MM.1S (cell line): ENCODE results near the gene CD9.
A peak's percentile ranks its signal among the peaks of the same experiment; 100 is the strongest.

Experiments used
- DNase-seq: peaks from one replicate; pipeline ENCODE4 v3.0.0-alpha.2; 2015
- H2AFZ ChIP-seq: fragments of 300-600 bp; sonication (generic); 2 replicates; pipeline ENCODE4 v1.6.0; 2016; ENCODE audit warnings: antibody characterized with exemption, low read length
- H3F3A ChIP-seq: fragments of 300-600 bp; sonication (generic); 2 replicates; pipeline ENCODE4 v1.6.1; 2016; ENCODE audit warnings: mild to moderate bottlenecking, antibody characterized with exemption, low read length, moderate library complexity, mixed read lengths; ENCODE audit not compliant: insufficient read depth
- H3K27ac ChIP-seq: fragments of 300-600 bp; sonication (generic); 2 replicates; pipeline ENCODE4 v1.5.1; 2016; ENCODE audit warnings: mild to moderate bottlenecking, low read length
- H3K27me3 ChIP-seq: fragments of 300-600 bp; sonication (generic); replicated peaks from 2 replicates; pipeline ENCODE4 v1.6.0; 2016; ENCODE audit warnings: low read length; ENCODE audit not compliant: insufficient read depth
- H3K36me3 ChIP-seq: fragments of 300-600 bp; sonication (generic); replicated peaks from 2 replicates; pipeline ENCODE4 v1.6.1; 2016; ENCODE audit warnings: mild to moderate bottlenecking, low read length, mixed read lengths; ENCODE audit not compliant: insufficient read depth
- H3K4me1 ChIP-seq: fragments of 300-600 bp; sonication (generic); 2 replicates; pipeline ENCODE4 v1.6.1; 2016; ENCODE audit warnings: low read length, mixed read lengths
- H3K4me2 ChIP-seq: fragments of 300-600 bp; sonication (generic); 2 replicates; pipeline ENCODE4 v1.6.0; 2016; ENCODE audit warnings: low read depth, low read length
- H3K4me3 ChIP-seq: fragments of 300-600 bp; sonication (generic); 2 replicates; pipeline ENCODE4 v1.5.1; 2016; ENCODE audit warnings: low read length, mixed read lengths
- H3K79me2 ChIP-seq: fragments of 300-600 bp; sonication (generic); 2 replicates; pipeline ENCODE4 v1.6.1; 2016; ENCODE audit warnings: mixed run types, low read length, mixed read lengths
- H3K9ac ChIP-seq: fragments of 300-600 bp; sonication (generic); 2 replicates; pipeline ENCODE4 v1.6.1; 2016; ENCODE audit warnings: low read length, mixed read lengths
- H3K9me2 ChIP-seq: fragments of 300-600 bp; sonication (generic); replicated peaks from 2 replicates; pipeline ENCODE4 v1.6.1; 2016; ENCODE audit warnings: mild to moderate bottlenecking, low read length, mixed read lengths; ENCODE audit not compliant: insufficient read depth
- H3K9me3 ChIP-seq: fragments of 300-600 bp; sonication (generic); replicated peaks from 2 replicates; pipeline ENCODE4 v1.6.1; 2016; ENCODE audit warnings: mild to moderate bottlenecking, low read length, mixed read lengths; ENCODE audit not compliant: insufficient read depth
- H4K20me1 ChIP-seq: fragments of 300-600 bp; sonication (generic); 2 replicates; pipeline ENCODE4 v1.6.1; 2016; ENCODE audit warnings: mild to moderate bottlenecking, low read length, moderate library complexity, mixed read lengths; ENCODE audit not compliant: insufficient read depth
- CTCF ChIP-seq: fragments of 300-600 bp; sonication (generic); IDR thresholded peaks from 2 replicates; pipeline ENCODE4 v1.5.1; 2016; ENCODE audit warnings: antibody characterized with exemption, low read length, mixed read lengths
- EZH2 ChIP-seq: fragments of 300-600 bp; sonication (generic); optimal IDR thresholded peaks from 2 replicates; pipeline ENCODE3; 2017; ENCODE audit warnings: low read depth, mild to moderate bottlenecking, antibody characterized with exemption, low read length, mixed read lengths
- EZH2phosphoT487 ChIP-seq: fragments of 300-600 bp; sonication (generic); IDR thresholded peaks from 2 replicates; pipeline ENCODE4 v1.6.1; 2018; ENCODE audit warnings: antibody characterized with exemption, low read length

The CD9 gene

GRCh38 chr12:6192604-6193380, 7.4 kb upstream of the CD9 start:
- H4K20me1 ChIP-seq: no peaks in the 10 kb centered on the region
- H3K4me3 ChIP-seq: no peak overlapping the region
- H3K9me2 ChIP-seq: no peaks in the 10 kb centered on the region
- H3K4me2 ChIP-seq: no peak overlapping the region
- peaks cover 5% of the 10 kb centered on the region; the same call in 1 of the 2 replicates for H3K4me1 ChIP-seq
- TF ChIP-seq EZH2phosphoT487 (no peak), EZH2 (no peak), CTCF (no peak)
- no peak for DNase-seq
- H3F3A ChIP-seq: no peaks in the 10 kb centered on the region
- H3K79me2 ChIP-seq: no peaks in the 10 kb centered on the region
- no peaks in the 10 kb centered on the region for H3K9me3 ChIP-seq
- no peak overlapping the region for H3K9ac ChIP-seq
- no peak overlapping the region for H3K27ac ChIP-seq
- peaks cover 6% of the 10 kb centered on the region; the same call in 1 of the 2 replicates for H3K27me3 ChIP-seq
- no peak overlapping the region for H2AFZ ChIP-seq
- no peaks in the 10 kb centered on the region for H3K36me3 ChIP-seq

- H3K36me3 ChIP-seq: no peaks in the 10 kb centered on the region
- H4K20me1 ChIP-seq: no peaks in the 10 kb centered on the region
- peaks cover 6% of the 10 kb centered on the region; the same call in 1 of the 2 replicates for H3K27me3 ChIP-seq
- H3K9ac ChIP-seq: no peak overlapping the region
- H2AFZ ChIP-seq: no peak overlapping the region; the same call in 1 of the 2 replicates
- TF ChIP-seq EZH2phosphoT487 (no peak), CTCF (peak; percentile 4; the same call in 1 of the 2 replicates), EZH2 (no peak)
- peak; percentile 58 for DNase-seq
- H3F3A ChIP-seq: 0 out of 2 replicates have a peak, but pooled peaks cover 1% of the 10 kb centered on the region
- H3K4me2 ChIP-seq: peak overlapping the region; percentile 21; the same call in 1 of the 2 replicates
- no peaks in the 10 kb centered on the region for H3K79me2 ChIP-seq
- H3K4me3 ChIP-seq: no peak overlapping the region
- H3K27ac ChIP-seq: no peak overlapping the region
- peaks cover 5% of the 10 kb centered on the region; the same call in 1 of the 2 replicates for H3K4me1 ChIP-seq
- H3K9me3 ChIP-seq: no peaks in the 10 kb centered on the region
- H3K9me2 ChIP-seq: no peaks in the 10 kb centered on the region
These were observed 6.1 kb upstream of the CD9 start for GRCh38 chr12:6193853-6194815.

GRCh38 chr12:6195665-6196535, 4.3 kb upstream of the CD9 start:
- Histone ChIP-seq H3K79me2 (peaks cover 7% of the 10 kb centered on the region), H4K20me1 (no peaks in the 10 kb centered on the region), H3K9me2 (no peaks in the 10 kb centered on the region), H3K27ac (no peak overlapping the region), H3K9me3 (no peaks in the 10 kb centered on the region), H3F3A (0 out of 2 replicates have a peak, but pooled peaks cover 3% of the 10 kb centered on the region), H3K9ac (no peak overlapping the region), H3K4me3 (no peak overlapping the region), H2AFZ (peak overlapping the region; percentile 38; the same call in 1 of the 2 replicates), H3K27me3 (peaks cover 6% of the 10 kb centered on the region; the same call in 1 of the 2 replicates), H3K36me3 (no peaks in the 10 kb centered on the region), H3K4me2 (no peak overlapping the region), H3K4me1 (peaks cover 5% of the 10 kb centered on the region; the same call in 1 of the 2 replicates)
- DNase-seq: peak; percentile 70
- TF ChIP-seq EZH2 (no peak), CTCF (peak; percentile 86), EZH2phosphoT487 (no peak)
